ENCODE results near the gene PALD1. TPM values are rescaled to one million over a fixed set of nuclear protein-coding genes. Genes with fewer than 3 reads are reported as not detected.

Gene PALD1
- total and polyA plus RNA-seq, 9 of the 15 experiments (the other 6 are each of a cell fraction or from before 2014, with no cell fraction given) = 0.03 to 0.29 (median 0.09) TPM; not detected in 2

DNA sequence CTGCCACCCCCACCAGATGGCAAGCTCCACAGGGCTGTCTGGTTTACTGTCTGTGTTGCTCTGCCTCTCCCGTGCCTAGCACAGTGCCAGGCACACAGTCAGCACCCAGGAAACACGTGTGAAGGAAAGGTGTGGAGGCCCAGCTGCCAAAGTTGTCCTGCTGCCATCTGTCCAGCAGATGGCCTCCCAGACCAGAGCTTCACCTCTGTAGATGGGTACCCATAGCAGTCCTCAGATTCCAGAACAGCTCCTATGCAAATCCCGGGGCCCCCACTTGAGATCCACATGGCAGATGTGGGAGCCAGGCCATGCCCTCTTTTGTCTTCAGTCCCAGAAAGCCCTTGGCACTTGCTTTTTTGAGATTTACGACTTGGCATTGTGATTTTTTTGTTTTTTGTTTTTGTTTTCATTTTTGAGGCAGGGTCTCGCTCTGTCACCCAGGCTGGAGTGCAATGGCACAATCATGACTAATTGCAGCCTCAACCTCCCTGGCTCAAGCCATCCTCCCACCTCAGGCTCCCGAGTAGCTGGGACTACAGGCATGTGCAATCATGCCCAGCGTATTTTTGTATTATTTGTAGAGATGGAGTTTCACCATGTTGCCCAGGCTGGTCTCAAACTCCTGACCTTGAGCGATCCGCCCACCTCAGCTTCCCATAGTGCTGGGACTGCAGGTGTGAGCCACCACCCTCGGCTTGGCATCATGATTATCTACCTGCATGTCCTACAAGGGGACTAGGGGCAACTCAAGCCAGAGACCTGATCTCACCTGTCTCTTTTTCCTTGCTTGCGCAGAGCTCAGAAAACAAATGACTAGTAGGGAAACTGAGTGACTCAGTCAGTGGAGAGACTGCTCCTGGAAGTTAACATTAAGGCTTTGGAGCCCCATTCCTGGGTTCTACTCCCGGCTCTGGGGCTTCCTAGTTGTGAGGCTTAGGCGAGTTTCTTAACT lies 16.9 kb upstream of the PALD1 start (continued):
- TF ChIP-seq SRF (CRISPR knock-in tag; IDR thresholded peaks at IDR 0.05) (no peak), ZNF3 (CRISPR knock-in tag; IDR thresholded peaks at IDR 0.05) (no peak), HDGF (IDR thresholded peaks at IDR 0.05) (no peak), ZNF507 (tag; conservative IDR thresholded peaks at IDR 0.05) (no peak), NFIC (IDR thresholded peaks at IDR 0.05) (0 out of 2 replicates have a peak, but pooled peaks have one; percentile 7), ATF2 (CRISPR knock-in tag; IDR thresholded peaks at IDR 0.05) (no peak), ZKSCAN3 (CRISPR knock-in tag; IDR thresholded peaks at IDR 0.05) (no peak), ARID2 (IDR thresholded peaks at IDR 0.05) (peak; percentile 76; the same call in 1 of the 2 replicates), REST (IDR thresholded peaks at IDR 0.05; ENCODE audit: borderline replicate concordance) (peak; percentile 84), REST (CRISPR knock-in tag; IDR thresholded peaks at IDR 0.05; ENCODE audit: low read depth) (no peak), CLOCK (CRISPR knock-in tag; IDR thresholded peaks at IDR 0.05; ENCODE audit: borderline replicate concordance) (no peak)
- TF ChIP-seq, protein P1, sequence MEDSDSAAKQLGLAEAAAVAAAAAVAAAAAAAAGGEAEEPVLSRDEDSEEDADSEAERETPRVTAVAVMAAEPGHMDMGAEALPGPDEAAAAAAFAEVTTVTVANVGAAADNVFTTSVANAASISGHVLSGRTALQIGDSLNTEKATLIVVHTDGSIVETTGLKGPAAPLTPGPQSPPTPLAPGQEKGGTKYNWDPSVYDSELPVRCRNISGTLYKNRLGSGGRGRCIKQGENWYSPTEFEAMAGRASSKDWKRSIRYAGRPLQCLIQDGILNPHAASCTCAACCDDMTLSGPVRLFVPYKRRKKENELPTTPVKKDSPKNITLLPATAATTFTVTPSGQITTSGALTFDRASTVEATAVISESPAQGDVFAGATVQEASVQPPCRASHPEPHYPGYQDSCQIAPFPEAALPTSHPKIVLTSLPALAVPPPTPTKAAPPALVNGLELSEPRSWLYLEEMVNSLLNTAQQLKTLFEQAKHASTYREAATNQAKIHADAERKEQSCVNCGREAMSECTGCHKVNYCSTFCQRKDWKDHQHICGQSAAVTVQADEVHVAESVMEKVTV (CRISPR knock-in tag; IDR thresholded peaks at IDR 0.05) = peak; percentile 82
